ENCODE data around the gene MRPS22.

MRPS22 gene

DNA sequence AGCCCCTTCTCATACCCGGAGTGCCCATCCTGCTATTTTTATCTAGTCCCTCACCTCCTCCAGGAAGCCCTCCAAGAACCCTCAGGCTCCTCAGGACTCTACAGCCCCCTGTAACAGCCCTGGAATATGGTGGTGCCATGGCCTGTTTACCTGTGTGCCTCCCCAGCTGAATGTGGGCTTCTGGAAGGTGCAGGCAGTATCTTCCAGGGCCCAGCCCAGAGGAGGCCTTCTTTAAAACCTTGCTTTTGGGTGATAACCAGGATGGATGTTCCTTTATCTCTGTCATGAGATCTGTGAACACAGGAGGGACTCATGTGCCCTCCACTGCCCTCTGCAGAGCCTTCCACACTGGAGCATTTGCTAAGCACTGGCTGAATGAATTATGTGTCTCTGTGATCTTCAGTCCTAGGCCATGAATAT lies 36.7 kb upstream of the MRPS22 start:
- DNase-seq (ENCODE audit: low read depth): no peak
- TF ChIP-seq, protein P1, sequence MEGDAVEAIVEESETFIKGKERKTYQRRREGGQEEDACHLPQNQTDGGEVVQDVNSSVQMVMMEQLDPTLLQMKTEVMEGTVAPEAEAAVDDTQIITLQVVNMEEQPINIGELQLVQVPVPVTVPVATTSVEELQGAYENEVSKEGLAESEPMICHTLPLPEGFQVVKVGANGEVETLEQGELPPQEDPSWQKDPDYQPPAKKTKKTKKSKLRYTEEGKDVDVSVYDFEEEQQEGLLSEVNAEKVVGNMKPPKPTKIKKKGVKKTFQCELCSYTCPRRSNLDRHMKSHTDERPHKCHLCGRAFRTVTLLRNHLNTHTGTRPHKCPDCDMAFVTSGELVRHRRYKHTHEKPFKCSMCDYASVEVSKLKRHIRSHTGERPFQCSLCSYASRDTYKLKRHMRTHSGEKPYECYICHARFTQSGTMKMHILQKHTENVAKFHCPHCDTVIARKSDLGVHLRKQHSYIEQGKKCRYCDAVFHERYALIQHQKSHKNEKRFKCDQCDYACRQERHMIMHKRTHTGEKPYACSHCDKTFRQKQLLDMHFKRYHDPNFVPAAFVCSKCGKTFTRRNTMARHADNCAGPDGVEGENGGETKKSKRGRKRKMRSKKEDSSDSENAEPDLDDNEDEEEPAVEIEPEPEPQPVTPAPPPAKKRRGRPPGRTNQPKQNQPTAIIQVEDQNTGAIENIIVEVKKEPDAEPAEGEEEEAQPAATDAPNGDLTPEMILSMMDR (IDR thresholded peaks at IDR 0.05; ENCODE audit: low read depth, low read length, missing control alignments): no peak
- no peak overlapping the region for H3K4me3 ChIP-seq (ENCODE audit: low read depth, low read length)

DNA sequence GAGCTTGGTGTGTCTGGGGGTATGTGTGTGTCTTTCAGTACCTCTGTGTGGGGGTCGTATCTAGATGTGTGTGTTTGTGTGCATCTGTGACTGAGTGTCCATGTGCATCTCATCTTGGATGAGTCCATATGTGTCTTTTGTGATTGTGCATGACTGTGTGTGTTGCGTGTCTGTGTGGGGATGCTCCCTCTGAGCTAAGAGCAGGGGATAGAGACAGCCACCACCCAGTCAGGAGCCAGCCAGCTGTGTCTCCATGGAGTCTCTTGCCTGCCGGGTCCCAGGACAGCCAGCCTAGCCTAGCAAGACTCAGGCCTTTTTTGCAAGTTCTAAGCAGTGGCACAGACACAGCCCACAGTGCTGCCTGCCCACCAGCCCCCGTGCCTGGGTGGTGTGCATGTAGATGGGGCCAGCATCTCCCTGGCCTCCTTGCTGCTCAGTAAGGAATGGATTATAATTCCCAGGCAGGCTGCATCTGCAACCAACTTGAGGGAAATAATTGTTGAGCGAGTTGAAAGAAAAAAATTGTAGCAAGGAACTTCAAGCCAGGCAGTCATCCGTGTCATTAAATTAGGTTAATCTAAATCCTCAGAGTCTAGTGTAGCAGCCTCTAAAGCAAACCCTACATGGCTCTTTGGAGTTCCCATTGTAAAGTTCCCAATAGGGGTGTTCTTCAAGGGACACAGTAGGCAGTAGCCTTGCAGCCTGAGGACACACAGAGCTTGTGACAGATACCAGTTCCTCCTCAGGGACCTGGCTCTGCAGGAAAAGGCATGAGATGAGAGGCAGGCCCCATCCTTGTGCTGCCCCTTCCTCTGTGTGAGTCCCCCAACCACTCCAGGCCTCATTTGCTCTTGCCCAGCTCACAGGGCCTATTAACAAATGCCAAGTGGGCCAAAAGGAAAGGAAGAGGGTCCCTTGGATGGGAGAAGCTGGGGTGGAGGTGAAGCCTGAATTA lies 35.9 kb upstream of the MRPS22 start:
- DNase-seq (ENCODE audit: low read depth): no peak
- TF ChIP-seq, protein P1 (IDR thresholded peaks at IDR 0.05; ENCODE audit: low read depth, low read length, missing control alignments): no peak
- no peak overlapping the region for H3K4me3 ChIP-seq (ENCODE audit: low read depth, low read length)

DNA sequence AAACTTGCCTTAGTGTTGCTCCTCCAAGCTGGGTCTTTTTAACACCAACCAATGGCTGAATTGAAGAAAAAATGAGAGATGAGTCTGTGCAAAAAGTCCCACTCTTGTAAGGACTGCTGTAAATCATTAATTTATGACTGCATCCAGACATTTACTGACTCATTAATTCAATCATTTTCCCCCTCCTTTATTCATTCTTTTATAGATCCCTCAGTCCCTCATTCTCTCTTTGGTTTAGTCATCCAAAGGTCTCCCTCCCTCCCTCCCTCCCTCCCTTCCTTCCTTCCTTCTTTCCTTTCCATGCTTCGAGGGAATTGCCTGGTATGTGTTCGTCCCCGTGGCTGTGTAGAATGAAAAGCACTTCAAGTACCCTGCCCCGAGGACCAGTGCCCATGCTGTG lies 35.3 kb upstream of the MRPS22 start:
- no peak overlapping the region for H3K4me3 ChIP-seq (ENCODE audit: low read depth, low read length)
- TF ChIP-seq, protein P1 (IDR thresholded peaks at IDR 0.05; ENCODE audit: low read depth, low read length, missing control alignments): no peak
- no peak for DNase-seq (ENCODE audit: low read depth)

DNA sequence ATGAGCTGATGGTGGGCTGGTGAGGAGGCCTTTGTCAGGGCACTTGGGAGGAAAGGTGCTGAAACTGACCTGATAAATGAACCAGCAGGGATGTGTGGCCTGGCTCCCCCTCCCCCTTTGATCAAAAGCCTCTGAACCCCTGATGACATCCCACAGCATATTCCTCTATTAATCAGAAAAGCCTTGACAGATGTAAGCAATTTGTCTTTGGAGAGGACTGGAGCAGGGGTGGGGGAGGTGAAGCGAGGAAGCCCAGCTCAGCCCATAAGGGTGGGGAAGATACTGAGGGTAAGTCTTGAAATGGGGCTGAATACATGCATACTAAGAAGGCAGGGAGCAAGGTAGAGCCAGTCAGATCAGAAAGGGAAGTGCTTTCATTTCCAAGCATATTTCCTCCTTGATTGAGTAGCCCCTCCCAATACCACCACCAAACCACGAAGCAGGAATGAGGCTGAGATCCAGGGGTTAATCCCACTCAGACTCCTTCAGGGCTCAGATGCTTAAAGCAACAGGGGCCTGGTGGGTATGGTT lies 34.7 kb upstream of the MRPS22 start:
- TF ChIP-seq, protein P1 (IDR thresholded peaks at IDR 0.05; ENCODE audit: low read depth, low read length, missing control alignments): no peak
- H3K4me3 ChIP-seq (ENCODE audit: low read depth, low read length): no peak overlapping the region
- no peak for DNase-seq (ENCODE audit: low read depth)

DNA sequence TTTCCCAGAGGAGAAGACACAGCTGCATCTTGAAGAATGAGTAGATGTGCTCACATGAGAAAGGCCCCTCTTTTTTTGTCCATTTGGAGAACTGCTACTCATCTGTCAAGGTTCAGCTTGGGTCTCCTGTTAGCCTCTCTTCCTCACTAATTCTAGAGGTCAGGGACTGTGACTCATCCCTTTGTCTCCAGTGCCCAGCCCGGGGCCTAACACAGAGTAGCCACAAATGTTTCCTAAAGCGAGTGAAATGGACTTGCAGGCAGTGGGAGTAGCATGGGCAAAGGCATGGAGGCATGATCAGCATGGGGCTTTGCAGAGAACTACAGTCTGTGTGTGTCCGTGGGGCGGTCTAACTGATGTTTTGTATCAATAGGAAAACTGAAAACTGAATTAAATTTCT lies 33.9 kb upstream of the MRPS22 start:
- TF ChIP-seq, protein P1 (IDR thresholded peaks at IDR 0.05; ENCODE audit: low read depth, low read length, missing control alignments): no peak
- DNase-seq (ENCODE audit: low read depth): no peak
- no peak overlapping the region for H3K4me3 ChIP-seq (ENCODE audit: low read depth, low read length)

DNA sequence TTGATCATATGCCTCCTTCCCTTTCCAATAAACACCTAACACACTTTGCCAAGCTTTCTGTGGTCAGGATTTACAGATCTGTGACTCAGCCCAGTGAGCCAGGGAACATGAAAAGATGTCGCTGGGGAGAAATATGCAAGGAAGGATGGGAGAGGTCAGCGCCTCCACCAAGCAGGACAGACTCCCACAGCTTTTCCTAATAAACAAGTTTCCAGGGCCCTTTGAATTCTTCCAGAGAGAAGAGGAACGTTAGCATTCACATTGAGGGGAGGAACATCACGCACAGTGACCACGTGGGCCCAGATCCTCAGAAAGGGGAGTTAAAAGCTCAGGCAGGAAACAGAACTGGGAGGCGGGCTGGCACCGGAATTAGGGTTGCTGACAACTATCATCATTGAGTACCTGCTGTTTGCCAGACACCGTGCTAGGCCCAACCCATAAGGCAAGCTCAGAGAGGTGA lies 33.3 kb upstream of the MRPS22 start:
- no peak for DNase-seq (ENCODE audit: low read depth)
- TF ChIP-seq, protein P1 (IDR thresholded peaks at IDR 0.05; ENCODE audit: low read depth, low read length, missing control alignments): no peak
- H3K4me3 ChIP-seq (ENCODE audit: low read depth, low read length): no peak overlapping the region

Measured in GM12864 (cell line).